ENCODE data around the gene TMC7.

- no peak for TF ChIP-seq CTCF (IDR thresholded peaks at IDR 0.05)
- TF ChIP-seq POLR2A (IDR thresholded peaks at IDR 0.05): no peak
Observed at GRCh38 chr16:19105891-19106624, 122.3 kb downstream of the TMC7 start.
